ENCODE data around the gene MLLT3.

GRCh38 chr9:20606652-20607051 is 15.6 kb downstream of the MLLT3 start:
- no peak for TF ChIP-seq CTCF (conservative IDR thresholded peaks at IDR 0.05; ENCODE audit: low read depth, low read length)
- no peak for TF ChIP-seq EZH2 (IDR thresholded peaks at IDR 0.05; ENCODE audit: borderline replicate concordance, low read depth, low read length, poor library complexity, severe bottlenecking)
